Measurements from ENCODE around the gene ZNF577.
A peak's percentile ranks its signal among the peaks of the same experiment; 100 is the strongest.

The ZNF577 gene

DNA sequence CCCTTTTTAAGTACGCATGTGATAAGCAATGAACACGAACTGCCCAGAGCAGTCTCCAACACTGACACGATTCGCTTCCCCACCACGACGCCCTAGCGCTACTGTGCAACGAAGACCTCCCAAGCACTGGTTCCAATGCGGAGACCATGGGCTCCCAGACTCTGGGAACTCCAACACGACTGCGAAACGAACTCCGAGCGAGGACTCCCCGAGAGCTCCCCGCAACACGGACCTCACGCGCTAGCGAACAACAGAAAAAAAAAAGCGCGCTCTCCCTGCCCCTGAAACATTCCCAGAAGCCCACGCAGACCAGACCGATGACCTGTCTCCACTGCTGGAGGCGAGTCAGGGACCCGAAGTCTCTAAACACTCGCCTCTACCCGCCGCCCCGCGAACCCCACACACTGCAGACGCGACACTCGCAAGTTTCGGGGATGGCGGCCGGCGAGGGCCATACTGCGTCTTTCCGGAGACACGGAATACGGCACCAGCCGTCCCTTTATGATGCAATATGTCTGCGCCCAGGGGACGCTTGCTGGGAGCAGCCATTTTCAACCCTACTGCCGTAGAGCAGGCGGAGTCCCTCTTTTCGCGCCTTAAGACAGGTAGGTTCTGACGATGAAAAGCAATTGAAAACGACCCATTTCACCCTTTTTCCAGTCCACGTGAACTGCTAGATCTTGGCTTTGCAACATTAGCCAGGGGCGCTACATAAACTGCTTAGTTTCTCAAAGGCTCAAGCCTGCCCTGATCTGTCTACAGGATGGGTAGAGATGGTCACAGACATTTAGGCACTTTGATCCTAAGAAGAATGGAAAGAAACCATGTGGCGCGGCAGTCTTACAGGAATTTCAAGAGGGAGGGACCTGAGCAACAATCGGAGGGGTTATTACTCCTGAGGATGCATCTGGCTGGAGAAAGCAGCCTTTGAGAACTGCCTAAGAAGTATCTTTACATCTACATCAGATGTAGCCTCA is at the start of gene ZNF577:
TSS of gene ZNF577 (minus strand) at position 430 of the 977 bp plus-strand sequence. CDS start 7,569 bp downstream, outside the sequence.
- peak within 1 kb of the TSS; percentile 52 for H3K4me3 ChIP-seq (replicated peaks; ENCODE audit: low read depth, low read length)
- DNase-seq (ENCODE audit: extremely low read depth, low read depth) = peak; percentile 56
- TF ChIP-seq, protein P1, sequence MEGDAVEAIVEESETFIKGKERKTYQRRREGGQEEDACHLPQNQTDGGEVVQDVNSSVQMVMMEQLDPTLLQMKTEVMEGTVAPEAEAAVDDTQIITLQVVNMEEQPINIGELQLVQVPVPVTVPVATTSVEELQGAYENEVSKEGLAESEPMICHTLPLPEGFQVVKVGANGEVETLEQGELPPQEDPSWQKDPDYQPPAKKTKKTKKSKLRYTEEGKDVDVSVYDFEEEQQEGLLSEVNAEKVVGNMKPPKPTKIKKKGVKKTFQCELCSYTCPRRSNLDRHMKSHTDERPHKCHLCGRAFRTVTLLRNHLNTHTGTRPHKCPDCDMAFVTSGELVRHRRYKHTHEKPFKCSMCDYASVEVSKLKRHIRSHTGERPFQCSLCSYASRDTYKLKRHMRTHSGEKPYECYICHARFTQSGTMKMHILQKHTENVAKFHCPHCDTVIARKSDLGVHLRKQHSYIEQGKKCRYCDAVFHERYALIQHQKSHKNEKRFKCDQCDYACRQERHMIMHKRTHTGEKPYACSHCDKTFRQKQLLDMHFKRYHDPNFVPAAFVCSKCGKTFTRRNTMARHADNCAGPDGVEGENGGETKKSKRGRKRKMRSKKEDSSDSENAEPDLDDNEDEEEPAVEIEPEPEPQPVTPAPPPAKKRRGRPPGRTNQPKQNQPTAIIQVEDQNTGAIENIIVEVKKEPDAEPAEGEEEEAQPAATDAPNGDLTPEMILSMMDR (IDR thresholded peaks at IDR 0.05; ENCODE audit: low read depth, low read length, missing control alignments) = no peak

DNA sequence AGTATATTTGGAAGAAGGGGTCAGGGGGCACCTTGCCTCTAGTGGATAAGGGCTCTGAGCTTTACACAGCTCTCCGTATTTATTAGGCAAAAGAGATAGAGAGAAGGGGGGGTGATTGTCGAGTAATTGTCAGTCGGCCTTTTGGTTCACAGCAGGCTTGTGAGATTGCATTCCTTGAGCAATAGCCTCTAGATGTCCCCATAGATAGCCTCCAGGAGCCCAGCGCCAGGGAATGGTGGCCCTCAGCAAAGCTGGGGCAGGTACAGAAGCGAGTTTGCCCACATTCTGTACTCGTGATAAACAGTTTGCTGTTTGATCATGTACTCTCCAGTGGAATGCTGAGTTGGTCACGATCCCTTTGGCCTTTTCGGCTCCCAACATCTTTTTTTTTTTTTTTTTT is 44.2 kb upstream of the ZNF577 start:
- no peak for DNase-seq (ENCODE audit: extremely low read depth, low read depth)
- no peak overlapping the region for H3K4me3 ChIP-seq (replicated peaks; ENCODE audit: low read depth, low read length)
- TF ChIP-seq, protein P1 (IDR thresholded peaks at IDR 0.05; ENCODE audit: low read depth, low read length, missing control alignments) = no peak

DNA sequence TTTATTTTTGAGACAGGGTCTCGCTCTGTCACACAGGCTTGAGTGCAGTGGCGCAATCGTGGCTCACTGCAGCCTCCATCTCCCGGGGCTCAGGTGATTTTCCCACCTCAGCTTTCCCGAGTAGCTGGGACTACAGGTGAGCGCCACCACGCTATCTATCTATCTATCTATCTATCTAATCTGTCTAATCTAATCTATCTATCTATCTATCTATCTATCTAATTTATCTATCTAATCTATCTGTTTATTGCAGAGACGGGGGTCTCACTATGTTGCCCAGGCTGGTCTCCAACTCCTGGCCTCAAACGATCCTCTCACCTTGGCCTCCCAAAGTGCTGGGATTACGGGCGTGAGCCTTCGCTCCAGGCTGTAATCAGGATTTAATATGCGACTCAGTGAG is 40.1 kb upstream of the ZNF577 start:
- H3K4me3 ChIP-seq (replicated peaks; ENCODE audit: low read depth, low read length) = peak overlapping the region; percentile 80
- DNase-seq (ENCODE audit: extremely low read depth, low read depth) = no peak
- TF ChIP-seq, protein P1 (IDR thresholded peaks at IDR 0.05; ENCODE audit: low read depth, low read length, missing control alignments) = no peak

DNA sequence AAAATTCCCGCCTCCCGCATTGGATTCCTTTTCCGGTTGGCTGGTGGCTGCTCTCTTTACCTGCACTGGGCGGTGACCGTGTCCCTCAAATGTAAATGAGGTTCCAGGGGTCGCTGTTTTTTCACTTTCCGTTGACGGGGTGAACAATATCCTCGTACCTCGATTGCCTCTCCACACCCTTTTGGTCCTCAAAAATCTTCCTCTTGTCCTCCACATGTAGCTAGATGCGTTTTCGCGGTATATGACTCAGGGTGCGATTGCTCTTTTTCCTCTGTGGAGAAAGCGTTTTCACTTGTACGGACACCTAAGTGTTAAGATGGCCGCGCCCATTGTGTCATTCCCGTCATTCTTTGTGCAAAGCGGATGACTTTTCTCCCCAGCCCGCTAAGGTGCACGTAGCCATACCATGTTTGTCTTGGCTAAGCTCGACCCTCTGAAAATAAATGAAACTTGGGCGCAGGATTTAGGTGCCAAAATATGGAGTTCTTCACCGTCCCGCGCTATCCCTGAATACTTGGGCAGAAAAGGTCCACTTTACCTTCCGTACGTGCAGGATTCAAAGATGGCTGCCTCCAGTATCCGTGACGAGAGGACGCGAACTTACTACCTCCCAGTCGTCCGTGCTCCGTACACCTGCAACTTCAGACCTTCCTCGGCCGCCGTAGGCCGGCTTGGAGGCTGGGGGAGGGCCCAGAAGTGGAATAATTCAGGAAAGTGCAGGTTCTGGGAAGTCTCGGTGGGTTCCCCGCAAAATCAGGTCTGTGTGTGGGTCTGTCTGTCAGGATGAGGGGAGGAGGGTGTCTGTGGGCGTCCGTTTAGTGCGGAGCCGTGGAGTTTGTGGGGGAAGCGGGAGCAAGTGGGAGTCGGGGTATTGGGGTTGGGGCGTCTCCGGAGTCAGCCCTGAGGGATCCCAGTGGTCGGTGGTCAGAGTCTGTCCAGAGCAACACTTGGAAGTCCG is 39.3 kb upstream of the ZNF577 start, which contains the start of gene ZNF613:
TSS of gene ZNF613 (plus strand) at position 689 of the 958 bp plus-strand sequence. CDS start 8,749 bp downstream, outside the sequence.
- TF ChIP-seq, protein P1 (IDR thresholded peaks at IDR 0.05; ENCODE audit: low read depth, low read length, missing control alignments) = peak; percentile 5

DNA sequence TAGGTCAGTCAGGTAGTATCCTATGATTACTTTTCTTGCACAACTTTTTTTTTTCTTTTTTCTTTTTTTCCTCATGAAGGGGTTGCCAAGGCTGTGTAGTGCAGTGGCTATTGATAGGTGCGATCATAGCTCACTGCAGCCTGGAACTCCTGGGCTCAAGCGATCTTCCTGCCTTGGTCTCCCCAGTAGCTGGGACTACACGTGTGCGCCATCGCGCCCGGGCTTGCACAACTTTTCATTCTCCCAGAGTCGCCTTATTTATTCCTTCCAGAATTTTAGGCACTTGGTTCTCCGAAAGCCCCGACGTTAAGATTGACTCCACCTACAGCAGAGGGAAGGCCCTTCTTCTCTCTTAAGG is 38.7 kb upstream of the ZNF577 start:
- TF ChIP-seq, protein P1 (IDR thresholded peaks at IDR 0.05; ENCODE audit: low read depth, low read length, missing control alignments) = no peak
- H3K4me3 ChIP-seq (replicated peaks; ENCODE audit: low read depth, low read length) = peak overlapping the region; percentile 80
- no peak for DNase-seq (ENCODE audit: extremely low read depth, low read depth)

More for the DNA sequence above, 39.3 kb upstream of the ZNF577 start, which contains the start of gene ZNF613:
- peak; percentile 80 for DNase-seq (ENCODE audit: extremely low read depth, low read depth)
- peak within 1 kb of the TSS; percentile 80 for H3K4me3 ChIP-seq (replicated peaks; ENCODE audit: low read depth, low read length)

DNA sequence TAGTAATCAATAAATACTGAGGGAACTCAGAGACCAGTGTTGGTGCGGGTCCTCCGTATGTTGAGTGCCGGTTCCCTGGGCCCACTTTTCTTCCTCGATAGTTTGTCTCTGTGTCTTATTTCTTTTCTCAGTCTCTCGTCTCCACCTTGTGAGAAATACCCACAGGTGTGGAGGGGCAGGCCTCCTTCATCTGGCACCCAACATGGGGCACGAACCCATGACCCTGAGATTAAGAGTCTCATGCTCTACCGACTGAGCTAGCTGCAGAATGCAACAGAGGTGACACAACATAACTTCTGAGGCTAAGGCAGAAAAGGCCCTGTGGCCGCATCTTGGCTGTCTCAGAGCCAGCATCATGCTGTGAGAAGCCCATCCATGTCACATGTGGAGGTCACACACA is 34.2 kb upstream of the ZNF577 start:
- TF ChIP-seq, protein P1 (IDR thresholded peaks at IDR 0.05; ENCODE audit: low read depth, low read length, missing control alignments) = no peak
- DNase-seq (ENCODE audit: extremely low read depth, low read depth) = no peak
- H3K4me3 ChIP-seq (replicated peaks; ENCODE audit: low read depth, low read length) = no peak overlapping the region
